K562 (cell line): ENCODE measurements around the gene CALU.

ENCODE experiments used
- CC2D1A ChIP-seq: fragments of 450-650 bp; IDR thresholded peaks from 2 replicates; pipeline ENCODE4 v1.6.1; 2017; ENCODE audit warnings: mild to moderate bottlenecking
- GABPB1 ChIP-seq: sonication (generic); formaldehyde crosslinking; IDR thresholded peaks from 2 replicates; pipeline ENCODE4 v1.8.0; 2022; ENCODE audit warnings: mild to moderate bottlenecking, missing genetic modification reagents
- MAZ ChIP-seq, 2 experiments: fragments of 450-650 bp in 1 of 2; sonication (generic) in 1 of 2; formaldehyde crosslinking; IDR thresholded peaks in 1 of 2; conservative IDR thresholded peaks in 1 of 2; 2 replicates each; pipeline versions ENCODE4 v1.4.0 to v1.5.0; 2020; ENCODE audit warnings: mild to moderate bottlenecking in 1 of 2, missing genetic modification reagents in 1 of 2
- NONO ChIP-seq, 2 experiments: fragments of 200-400 bp in 1 of 2; fragments of 450-650 bp in 1 of 2; formaldehyde crosslinking in 1 of 2; IDR thresholded peaks; 2 replicates each; pipeline ENCODE4 v1.6.1; 2017; ENCODE audit warnings: low read depth in 2 of 2, mild to moderate bottlenecking in 2 of 2, moderate library complexity in 2 of 2, low read length in 1 of 2
- POLR2A ChIP-seq: fragments of 450-650 bp; conservative IDR thresholded peaks from 2 replicates; pipeline ENCODE4 v1.6.1; 2016
- RFX5 ChIP-seq: IDR thresholded peaks from 2 replicates; pipeline ENCODE4 v1.6.1; 2011; ENCODE audit warnings: low read depth, mild to moderate bottlenecking, improper control_type of control experiment, low read length
- STAG1 ChIP-seq: sonication (generic); formaldehyde crosslinking; IDR thresholded peaks from 2 replicates; pipeline ENCODE4 v1.5.0; 2020; ENCODE audit warnings: missing genetic modification reagents, borderline replicate concordance
- ZNF253 ChIP-seq: fragments of 250-450 bp; sonication (Bioruptor Pico); conservative IDR thresholded peaks from 2 replicates; pipeline ENCODE4 v1.6.1; 2021; ENCODE audit warnings: mild to moderate bottlenecking
- TF ChIP-seq, protein P1 (sequence below): sonication (generic); formaldehyde crosslinking; IDR thresholded peaks from 2 replicates; pipeline ENCODE4 v1.8.0; 2023; ENCODE audit warnings: missing genetic modification reagents, mild to moderate bottlenecking, borderline replicate concordance
- TF ChIP-seq, protein P2 (sequence below), 3 experiments: IDR thresholded peaks in 2 of 3; conservative IDR thresholded peaks in 1 of 3; 2 replicates each; pipeline ENCODE4 v1.5.1; 2011 to 2012; ENCODE audit warnings: low read length in 3 of 3, mild to moderate bottlenecking in 3 of 3, control low read depth in 2 of 3, improper control_type of control experiment in 1 of 3, inconsistent platforms in 1 of 3, low read depth in 1 of 3, mixed read lengths in 1 of 3, moderate library complexity in 1 of 3; ENCODE audit not compliant: insufficient read depth in 2 of 3
- TF ChIP-seq, protein P3 (sequence below): sonication (generic); formaldehyde crosslinking; IDR thresholded peaks from 2 replicates; pipeline ENCODE4 v1.8.1; 2023; ENCODE audit warnings: mild to moderate bottlenecking, missing genetic modification reagents
- TF ChIP-seq, protein P4 (sequence below): fragments of 250-450 bp; sonication (Bioruptor Pico); IDR thresholded peaks from 2 replicates; pipeline ENCODE4 v1.5.0; 2022; ENCODE audit warnings: mild to moderate bottlenecking
- TF ChIP-seq, protein P5 (sequence below): sonication (generic); formaldehyde crosslinking; IDR thresholded peaks from 2 replicates; pipeline ENCODE4 v1.8.1; 2023; ENCODE audit warnings: mild to moderate bottlenecking, missing genetic modification reagents, moderate library complexity
- TF ChIP-seq, protein P6 (sequence below), 2 experiments: fragments of 450-650 bp in 1 of 2; sonication (generic) in 1 of 2; formaldehyde crosslinking in 1 of 2; IDR thresholded peaks in 1 of 2; conservative IDR thresholded peaks in 1 of 2; 2 replicates each; pipeline versions ENCODE4 v1.6.1 to v1.8.1; 2016 to 2023; ENCODE audit warnings: mild to moderate bottlenecking in 2 of 2, moderate library complexity in 2 of 2, inconsistent platforms in 1 of 2, missing genetic modification reagents in 1 of 2

DNA sequence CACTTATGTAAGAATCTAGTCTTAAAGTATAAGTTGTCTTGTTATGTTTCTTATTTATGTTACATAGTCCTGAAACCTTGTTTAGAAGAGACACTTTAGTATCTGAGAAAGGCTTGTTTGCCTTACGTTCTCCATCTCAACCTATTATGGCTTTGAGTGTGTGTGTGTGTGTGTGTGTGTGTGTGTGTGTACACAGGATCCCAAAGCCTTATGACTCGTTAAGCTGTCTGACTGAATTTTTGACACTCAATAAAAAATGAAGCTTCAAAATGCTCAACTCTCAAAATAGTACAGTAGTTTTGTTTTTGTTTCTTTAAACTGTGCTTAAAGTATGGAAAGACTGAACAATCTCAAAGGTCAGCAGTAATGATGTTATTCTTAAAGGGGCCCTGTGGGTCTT lies 18.0 kb downstream of the CALU start:
- no peak for TF ChIP-seq GABPB1 (CRISPR knock-in tag)
- TF ChIP-seq, protein P1, sequence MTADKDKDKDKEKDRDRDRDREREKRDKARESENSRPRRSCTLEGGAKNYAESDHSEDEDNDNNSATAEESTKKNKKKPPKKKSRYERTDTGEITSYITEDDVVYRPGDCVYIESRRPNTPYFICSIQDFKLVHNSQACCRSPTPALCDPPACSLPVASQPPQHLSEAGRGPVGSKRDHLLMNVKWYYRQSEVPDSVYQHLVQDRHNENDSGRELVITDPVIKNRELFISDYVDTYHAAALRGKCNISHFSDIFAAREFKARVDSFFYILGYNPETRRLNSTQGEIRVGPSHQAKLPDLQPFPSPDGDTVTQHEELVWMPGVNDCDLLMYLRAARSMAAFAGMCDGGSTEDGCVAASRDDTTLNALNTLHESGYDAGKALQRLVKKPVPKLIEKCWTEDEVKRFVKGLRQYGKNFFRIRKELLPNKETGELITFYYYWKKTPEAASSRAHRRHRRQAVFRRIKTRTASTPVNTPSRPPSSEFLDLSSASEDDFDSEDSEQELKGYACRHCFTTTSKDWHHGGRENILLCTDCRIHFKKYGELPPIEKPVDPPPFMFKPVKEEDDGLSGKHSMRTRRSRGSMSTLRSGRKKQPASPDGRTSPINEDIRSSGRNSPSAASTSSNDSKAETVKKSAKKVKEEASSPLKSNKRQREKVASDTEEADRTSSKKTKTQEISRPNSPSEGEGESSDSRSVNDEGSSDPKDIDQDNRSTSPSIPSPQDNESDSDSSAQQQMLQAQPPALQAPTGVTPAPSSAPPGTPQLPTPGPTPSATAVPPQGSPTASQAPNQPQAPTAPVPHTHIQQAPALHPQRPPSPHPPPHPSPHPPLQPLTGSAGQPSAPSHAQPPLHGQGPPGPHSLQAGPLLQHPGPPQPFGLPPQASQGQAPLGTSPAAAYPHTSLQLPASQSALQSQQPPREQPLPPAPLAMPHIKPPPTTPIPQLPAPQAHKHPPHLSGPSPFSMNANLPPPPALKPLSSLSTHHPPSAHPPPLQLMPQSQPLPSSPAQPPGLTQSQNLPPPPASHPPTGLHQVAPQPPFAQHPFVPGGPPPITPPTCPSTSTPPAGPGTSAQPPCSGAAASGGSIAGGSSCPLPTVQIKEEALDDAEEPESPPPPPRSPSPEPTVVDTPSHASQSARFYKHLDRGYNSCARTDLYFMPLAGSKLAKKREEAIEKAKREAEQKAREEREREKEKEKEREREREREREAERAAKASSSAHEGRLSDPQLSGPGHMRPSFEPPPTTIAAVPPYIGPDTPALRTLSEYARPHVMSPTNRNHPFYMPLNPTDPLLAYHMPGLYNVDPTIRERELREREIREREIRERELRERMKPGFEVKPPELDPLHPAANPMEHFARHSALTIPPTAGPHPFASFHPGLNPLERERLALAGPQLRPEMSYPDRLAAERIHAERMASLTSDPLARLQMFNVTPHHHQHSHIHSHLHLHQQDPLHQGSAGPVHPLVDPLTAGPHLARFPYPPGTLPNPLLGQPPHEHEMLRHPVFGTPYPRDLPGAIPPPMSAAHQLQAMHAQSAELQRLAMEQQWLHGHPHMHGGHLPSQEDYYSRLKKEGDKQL (CRISPR knock-in tag): no peak
- TF ChIP-seq, protein P2, sequence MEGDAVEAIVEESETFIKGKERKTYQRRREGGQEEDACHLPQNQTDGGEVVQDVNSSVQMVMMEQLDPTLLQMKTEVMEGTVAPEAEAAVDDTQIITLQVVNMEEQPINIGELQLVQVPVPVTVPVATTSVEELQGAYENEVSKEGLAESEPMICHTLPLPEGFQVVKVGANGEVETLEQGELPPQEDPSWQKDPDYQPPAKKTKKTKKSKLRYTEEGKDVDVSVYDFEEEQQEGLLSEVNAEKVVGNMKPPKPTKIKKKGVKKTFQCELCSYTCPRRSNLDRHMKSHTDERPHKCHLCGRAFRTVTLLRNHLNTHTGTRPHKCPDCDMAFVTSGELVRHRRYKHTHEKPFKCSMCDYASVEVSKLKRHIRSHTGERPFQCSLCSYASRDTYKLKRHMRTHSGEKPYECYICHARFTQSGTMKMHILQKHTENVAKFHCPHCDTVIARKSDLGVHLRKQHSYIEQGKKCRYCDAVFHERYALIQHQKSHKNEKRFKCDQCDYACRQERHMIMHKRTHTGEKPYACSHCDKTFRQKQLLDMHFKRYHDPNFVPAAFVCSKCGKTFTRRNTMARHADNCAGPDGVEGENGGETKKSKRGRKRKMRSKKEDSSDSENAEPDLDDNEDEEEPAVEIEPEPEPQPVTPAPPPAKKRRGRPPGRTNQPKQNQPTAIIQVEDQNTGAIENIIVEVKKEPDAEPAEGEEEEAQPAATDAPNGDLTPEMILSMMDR (IDR thresholded peaks at IDR 0.05 in 2 of 3, conservative IDR thresholded peaks at IDR 0.05 in 1 of 3; ENCODE audit: insufficient read depth in 2 of 3, low read depth in 1 of 3, low read length in 3 of 3): no peak
- TF ChIP-seq RFX5: no peak
- TF ChIP-seq, protein P3, sequence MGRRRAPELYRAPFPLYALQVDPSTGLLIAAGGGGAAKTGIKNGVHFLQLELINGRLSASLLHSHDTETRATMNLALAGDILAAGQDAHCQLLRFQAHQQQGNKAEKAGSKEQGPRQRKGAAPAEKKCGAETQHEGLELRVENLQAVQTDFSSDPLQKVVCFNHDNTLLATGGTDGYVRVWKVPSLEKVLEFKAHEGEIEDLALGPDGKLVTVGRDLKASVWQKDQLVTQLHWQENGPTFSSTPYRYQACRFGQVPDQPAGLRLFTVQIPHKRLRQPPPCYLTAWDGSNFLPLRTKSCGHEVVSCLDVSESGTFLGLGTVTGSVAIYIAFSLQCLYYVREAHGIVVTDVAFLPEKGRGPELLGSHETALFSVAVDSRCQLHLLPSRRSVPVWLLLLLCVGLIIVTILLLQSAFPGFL (CRISPR knock-in tag): no peak
- no peak for TF ChIP-seq ZNF253
- TF ChIP-seq, protein P4, sequence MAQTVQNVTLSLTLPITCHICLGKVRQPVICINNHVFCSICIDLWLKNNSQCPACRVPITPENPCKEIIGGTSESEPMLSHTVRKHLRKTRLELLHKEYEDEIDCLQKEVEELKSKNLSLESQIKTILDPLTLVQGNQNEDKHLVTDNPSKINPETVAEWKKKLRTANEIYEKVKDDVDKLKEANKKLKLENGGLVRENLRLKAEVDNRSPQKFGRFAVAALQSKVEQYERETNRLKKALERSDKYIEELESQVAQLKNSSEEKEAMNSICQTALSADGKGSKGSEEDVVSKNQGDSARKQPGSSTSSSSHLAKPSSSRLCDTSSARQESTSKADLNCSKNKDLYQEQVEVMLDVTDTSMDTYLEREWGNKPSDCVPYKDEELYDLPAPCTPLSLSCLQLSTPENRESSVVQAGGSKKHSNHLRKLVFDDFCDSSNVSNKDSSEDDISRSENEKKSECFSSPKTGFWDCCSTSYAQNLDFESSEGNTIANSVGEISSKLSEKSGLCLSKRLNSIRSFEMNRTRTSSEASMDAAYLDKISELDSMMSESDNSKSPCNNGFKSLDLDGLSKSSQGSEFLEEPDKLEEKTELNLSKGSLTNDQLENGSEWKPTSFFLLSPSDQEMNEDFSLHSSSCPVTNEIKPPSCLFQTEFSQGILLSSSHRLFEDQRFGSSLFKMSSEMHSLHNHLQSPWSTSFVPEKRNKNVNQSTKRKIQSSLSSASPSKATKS: no peak
- TF ChIP-seq, protein P5, sequence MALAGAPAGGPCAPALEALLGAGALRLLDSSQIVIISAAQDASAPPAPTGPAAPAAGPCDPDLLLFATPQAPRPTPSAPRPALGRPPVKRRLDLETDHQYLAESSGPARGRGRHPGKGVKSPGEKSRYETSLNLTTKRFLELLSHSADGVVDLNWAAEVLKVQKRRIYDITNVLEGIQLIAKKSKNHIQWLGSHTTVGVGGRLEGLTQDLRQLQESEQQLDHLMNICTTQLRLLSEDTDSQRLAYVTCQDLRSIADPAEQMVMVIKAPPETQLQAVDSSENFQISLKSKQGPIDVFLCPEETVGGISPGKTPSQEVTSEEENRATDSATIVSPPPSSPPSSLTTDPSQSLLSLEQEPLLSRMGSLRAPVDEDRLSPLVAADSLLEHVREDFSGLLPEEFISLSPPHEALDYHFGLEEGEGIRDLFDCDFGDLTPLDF (CRISPR knock-in tag): no peak
- no peak for TF ChIP-seq POLR2A
- no peak for TF ChIP-seq STAG1 (CRISPR knock-in tag)
- TF ChIP-seq CC2D1A: no peak
- TF ChIP-seq, protein P6, sequence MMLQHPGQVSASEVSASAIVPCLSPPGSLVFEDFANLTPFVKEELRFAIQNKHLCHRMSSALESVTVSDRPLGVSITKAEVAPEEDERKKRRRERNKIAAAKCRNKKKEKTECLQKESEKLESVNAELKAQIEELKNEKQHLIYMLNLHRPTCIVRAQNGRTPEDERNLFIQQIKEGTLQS (IDR thresholded peaks at IDR 0.05): no peak
- TF ChIP-seq, protein P6 (CRISPR knock-in tag; conservative IDR thresholded peaks at IDR 0.05): no peak
- TF ChIP-seq NONO (IDR thresholded peaks at IDR 0.05; ENCODE audit: low read depth in 2 of 2, low read length in 1 of 2): no peak
- TF ChIP-seq MAZ (CRISPR knock-in tag; conservative IDR thresholded peaks at IDR 0.05 in 1 of 2, IDR thresholded peaks at IDR 0.05 in 1 of 2): no peak
